Ecto neural progenitor cell (in vitro differentiated cells): ENCODE results near the gene RNF187.
A peak's percentile ranks its signal among the peaks of the same experiment; 100 is the strongest.

Experiments
- DNase-seq: peaks from one replicate; pipeline ENCODE4 v3.0.0-alpha.2; 2018; ENCODE audit warnings: low spot score

RNF187 gene

DNA sequence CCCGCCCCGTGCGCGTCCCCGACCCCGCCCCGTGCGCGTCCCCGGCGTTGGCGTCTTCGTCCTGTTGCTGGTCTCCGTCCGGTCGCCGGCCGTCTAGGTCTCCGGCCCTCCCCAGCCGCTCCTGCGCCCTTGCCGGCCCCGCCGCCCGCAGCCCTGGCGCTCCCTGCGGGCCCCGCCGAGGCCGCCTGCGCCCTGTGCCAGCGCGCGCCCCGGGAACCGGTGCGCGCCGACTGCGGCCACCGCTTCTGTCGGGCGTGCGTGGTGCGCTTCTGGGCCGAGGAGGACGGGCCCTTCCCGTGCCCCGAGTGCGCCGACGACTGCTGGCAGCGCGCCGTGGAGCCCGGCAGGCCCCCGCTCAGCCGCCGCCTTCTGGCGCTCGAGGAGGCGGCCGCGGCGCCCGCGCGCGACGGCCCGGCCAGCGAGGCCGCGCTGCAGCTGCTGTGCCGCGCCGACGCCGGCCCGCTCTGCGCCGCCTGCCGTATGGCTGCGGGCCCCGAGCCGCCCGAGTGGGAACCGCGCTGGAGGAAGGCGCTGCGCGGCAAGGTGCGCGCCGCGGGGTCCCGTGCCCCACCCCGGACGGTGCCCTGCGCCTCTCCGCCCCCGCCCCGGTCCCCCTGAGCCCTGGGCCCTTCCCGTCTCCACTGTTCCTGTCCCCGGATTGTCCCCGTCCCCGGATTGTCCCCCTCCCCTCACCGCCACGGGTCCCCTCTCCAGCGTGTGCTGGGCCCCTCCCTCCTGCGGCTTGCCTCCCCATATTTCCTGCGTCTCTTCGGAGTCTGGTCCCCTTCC, at the start of gene RNF187:
Gene RNF187 (plus strand): TSS at position 47 of the 789 bp plus-strand sequence.
- DNase-seq, result peak; percentile 57

DNA sequence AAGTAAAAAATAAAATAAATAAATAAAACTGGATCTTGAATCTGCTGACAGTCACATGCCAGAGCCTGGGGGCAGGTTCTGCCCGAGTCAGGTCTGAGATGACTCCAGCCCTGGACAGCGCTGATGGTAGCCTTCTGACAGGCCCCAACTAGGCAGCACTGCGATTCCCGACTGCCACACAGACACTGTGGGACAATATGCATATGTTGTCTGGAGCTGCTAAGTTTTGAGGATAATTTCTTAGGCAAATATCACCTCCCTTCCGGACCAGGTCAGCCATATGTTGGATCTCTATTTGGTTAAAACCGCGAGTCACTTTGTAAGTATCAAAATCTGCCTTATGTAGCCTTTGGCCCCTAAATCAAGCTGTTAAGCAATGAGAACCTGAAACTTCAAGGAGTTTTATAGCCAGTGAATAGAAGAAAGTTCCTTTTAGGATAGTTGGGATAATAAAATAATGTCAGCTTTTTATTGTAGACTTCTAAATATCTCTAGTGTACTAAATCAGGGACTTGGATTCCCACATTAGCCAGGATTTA, 49.7 kb upstream of the RNF187 start:
- DNase-seq, result no peak

- DNase-seq, result no peak
Observed at GRCh38 chr1:228438266-228438665, 48.9 kb upstream of the RNF187 start.

- DNase-seq, result no peak
Observed at GRCh38 chr1:228440761-228441500, 46.3 kb upstream of the RNF187 start.

DNA sequence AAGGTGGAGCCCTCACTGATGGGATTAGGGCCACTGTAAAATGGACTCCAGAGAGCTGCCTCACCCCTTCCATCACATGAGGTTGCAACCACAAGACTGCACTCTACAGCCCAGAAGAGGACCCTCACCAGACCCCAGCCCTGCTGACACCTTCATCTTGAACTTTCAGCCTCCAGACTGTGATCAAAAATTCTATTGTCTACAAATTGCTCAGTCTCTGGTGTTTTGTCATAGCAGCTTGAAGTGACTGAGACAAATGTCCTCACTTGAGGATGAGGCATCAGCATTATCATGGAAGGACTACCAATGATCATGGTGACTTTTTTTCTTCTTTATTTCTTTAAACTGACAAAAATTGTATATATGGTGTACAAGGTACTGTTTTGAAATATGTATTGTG, 43.8 kb upstream of the RNF187 start:
- DNase-seq, result no peak

GRCh38 chr1:228445490-228445842, 41.7 kb upstream of the RNF187 start:
- no peak for DNase-seq

DNA sequence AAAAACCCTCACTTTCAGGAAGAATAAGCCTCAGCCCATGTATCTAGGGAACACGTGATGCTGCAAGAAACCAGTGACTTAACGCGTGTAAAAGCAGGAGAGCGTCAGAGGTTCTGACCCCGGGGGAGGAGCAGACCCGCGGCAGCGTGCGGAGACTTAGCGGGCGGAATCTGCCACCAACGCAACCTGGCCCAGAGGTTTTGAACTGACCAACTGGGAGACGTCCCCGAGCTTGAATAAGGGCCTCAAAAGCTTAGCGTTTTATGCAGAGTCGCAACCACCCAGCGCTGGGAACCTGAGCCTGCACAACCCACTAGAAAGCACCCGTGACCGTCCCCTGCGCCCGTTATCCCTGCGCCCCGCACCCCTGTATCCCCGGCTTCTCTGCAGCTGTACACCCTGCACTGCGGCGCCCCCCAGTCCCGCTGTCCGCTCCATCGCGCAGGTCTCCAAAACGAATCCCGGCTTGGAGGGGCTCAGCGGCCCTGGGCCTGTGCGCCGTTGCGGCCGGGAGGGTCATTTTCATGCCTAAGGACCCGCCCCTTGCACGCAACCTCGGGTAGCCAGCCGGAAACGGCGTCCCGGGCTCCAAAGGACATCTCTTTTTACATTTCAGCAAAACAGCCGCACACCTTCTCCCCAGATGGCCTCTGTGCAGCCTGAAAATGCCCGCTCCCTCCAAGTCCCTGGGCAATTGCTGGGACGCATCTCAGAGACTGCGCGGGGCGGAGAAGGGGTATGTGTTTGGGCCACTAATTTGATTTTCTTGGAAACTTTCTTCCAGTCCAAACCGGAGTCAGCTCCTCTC, 41.1 kb upstream of the RNF187 start:
- peak; percentile 70 for DNase-seq

- DNase-seq, result no peak
Observed at GRCh38 chr1:228446852-228447251, 40.3 kb upstream of the RNF187 start.

GRCh38 chr1:228448372-228448771, 38.8 kb upstream of the RNF187 start:
- no peak for DNase-seq

GRCh38 chr1:228450200-228450599, 37.0 kb upstream of the RNF187 start:
- DNase-seq, result no peak

GRCh38 chr1:228452194-228453021, 34.8 kb upstream of the RNF187 start:
- DNase-seq, result no peak

DNA sequence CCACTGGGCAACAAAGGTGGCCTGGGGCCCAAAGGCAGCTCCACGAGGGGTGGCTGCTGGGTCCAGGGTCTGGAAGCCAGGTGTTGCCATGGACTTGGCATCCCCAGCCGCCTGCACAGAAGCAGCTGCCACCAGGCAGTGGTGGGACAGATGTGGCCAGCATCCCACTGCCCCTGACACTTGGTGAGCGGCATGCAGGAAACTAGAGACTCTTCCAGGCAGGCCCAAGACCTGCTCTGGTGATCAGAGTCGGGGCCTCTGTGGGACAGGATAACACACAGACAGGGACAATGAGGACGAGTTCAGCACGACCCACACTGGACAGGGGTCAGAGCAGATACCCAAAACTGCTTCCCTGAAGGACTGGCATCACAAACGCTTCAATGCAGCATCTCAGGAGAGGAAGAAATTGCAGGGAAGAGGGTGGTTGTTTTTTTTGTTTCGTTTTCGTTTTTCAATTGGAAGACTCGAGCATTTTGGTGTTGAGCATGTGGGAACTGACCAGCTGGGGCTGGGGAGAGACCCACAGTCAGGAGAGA, 34.1 kb upstream of the RNF187 start:
- DNase-seq, result no peak

GRCh38 chr1:228453614-228454013, 33.6 kb upstream of the RNF187 start:
- no peak for DNase-seq

GRCh38 chr1:228454238-228454637, 32.9 kb upstream of the RNF187 start:
- no peak for DNase-seq

DNA sequence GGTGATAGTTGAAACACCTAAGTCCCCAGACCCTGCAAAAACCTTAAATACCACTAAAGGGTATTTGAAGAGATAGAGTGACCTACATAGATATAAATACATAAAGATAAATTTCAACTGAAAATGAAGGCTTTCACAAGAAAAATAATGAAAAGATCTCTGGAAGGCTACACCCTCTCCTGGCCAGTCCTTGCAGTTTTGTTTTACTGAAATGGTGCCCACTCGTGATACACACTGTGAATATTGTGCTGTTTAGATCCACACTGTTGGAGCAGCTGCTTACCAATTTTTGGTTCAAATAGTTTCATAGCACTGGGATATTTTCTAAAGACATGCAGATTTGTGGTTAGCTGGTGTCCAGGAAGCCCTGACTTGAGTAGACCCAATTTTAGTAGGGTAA, 31.5 kb upstream of the RNF187 start:
- no peak for DNase-seq

DNA sequence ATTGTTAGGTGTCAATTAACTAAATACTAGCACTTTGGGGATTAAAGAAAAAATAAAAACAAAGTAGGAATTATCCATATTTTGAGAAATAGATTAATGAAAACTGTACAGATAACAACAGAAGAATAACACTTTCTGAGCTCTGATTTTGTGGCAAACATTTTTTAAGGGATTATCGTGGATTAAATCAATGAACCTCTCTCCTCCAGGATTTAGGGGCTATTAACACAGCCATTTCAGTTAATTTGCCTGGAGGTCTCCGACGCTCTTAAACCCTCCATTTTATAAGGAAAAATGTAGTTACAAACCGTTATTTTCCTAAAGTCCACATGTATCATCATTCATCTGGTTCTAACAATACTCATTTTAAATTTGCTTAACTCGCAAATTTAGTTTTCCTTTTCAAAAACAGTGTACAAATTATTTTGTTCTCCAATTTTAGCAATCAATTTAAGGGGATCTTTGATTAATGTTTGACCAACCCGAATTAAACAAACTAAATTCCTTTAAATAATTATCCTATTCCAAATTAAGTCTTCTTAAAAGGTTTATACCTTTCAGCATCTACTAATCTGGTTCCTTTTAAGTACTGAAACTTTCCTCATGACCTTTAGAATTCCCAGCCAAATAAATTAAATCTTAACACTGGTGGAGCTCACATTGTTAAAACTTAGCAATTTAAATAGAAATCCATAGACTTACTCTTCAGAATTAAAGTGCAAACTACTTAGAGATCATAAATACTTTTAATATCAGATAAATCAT, 30.7 kb upstream of the RNF187 start:
- no peak for DNase-seq

GRCh38 chr1:228457017-228457395, 30.2 kb upstream of the RNF187 start:
- no peak for DNase-seq

- DNase-seq, result peak; percentile 94
Observed at GRCh38 chr1:228457396-228458176, 29.6 kb upstream of the RNF187 start.

- peak; percentile 85 for DNase-seq
Observed at GRCh38 chr1:228459091-228459993, 27.8 kb upstream of the RNF187 start.
